ENCODE results near the gene SLC15A5.

The SLC15A5 gene

DNA sequence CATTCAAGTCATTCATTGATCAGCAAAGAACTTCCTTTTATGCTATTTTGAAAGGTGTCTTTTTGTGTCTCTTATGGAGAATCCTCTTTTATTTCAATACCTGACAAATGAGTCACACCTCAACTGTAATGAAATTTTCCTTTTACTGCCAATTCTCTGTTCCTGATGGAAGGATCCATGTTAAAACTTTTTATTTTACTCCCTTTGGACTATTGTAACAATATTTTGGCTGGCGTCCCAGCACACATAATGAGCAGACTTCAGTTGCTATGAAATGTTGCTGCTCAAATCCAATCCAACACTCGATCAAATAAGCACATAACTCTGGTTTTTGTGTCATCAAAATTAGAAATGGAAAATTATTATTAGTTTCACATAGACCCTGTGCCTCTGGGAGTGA is 21.9 kb upstream of the SLC15A5 start:
- Histone ChIP-seq H3K27me3 (ENCODE audit: control insufficient read depth in 1 of 2, insufficient read depth in 2 of 2, low read length in 2 of 2) (no peaks in the 10 kb centered on the region), H3K27ac (ENCODE audit: low read depth, low read length) (no peak overlapping the region), H3K4me3 (ENCODE audit: low read depth in 1 of 2, low read length in 2 of 2) (no peak overlapping the region), H3K9ac (ENCODE audit: low read length) (no peak overlapping the region), H3K4me1 (ENCODE audit: insufficient read depth, low read length) (peaks cover 8% of the 10 kb centered on the region), H3K9me3 (ENCODE audit: low read length) (no peaks in the 10 kb centered on the region), H3K36me3 (ENCODE audit: insufficient read depth, low read length) (no peaks in the 10 kb centered on the region)

DNA sequence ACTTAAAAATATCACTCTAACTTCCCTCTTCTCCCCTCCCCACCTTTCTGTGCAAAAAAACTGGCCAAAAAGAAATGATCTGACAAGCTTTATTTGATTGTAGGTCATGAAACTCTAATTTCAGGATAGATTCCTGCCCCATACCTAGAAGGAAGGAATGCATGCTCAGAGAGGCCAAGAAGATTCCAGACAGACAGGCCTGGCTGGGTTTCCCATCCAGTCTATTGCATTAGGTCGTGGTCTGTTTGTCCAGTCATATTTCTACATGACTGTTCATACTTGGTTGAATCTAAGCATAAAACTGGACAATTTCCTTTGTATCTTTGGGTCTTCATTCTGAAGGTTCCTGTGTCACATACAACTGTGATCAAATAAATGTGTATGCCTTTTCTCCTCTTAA is 20.0 kb upstream of the SLC15A5 start:
- Histone ChIP-seq H3K4me1 (ENCODE audit: insufficient read depth, low read length) (peaks cover 8% of the 10 kb centered on the region), H3K36me3 (ENCODE audit: insufficient read depth, low read length) (no peaks in the 10 kb centered on the region), H3K27ac (ENCODE audit: low read depth, low read length) (no peak overlapping the region), H3K27me3 (ENCODE audit: control insufficient read depth in 1 of 2, insufficient read depth in 2 of 2, low read length in 2 of 2) (no peaks in the 10 kb centered on the region), H3K4me3 (ENCODE audit: low read depth in 1 of 2, low read length in 2 of 2) (no peak overlapping the region), H3K9me3 (ENCODE audit: low read length) (no peaks in the 10 kb centered on the region), H3K9ac (ENCODE audit: low read length) (no peak overlapping the region)

DNA sequence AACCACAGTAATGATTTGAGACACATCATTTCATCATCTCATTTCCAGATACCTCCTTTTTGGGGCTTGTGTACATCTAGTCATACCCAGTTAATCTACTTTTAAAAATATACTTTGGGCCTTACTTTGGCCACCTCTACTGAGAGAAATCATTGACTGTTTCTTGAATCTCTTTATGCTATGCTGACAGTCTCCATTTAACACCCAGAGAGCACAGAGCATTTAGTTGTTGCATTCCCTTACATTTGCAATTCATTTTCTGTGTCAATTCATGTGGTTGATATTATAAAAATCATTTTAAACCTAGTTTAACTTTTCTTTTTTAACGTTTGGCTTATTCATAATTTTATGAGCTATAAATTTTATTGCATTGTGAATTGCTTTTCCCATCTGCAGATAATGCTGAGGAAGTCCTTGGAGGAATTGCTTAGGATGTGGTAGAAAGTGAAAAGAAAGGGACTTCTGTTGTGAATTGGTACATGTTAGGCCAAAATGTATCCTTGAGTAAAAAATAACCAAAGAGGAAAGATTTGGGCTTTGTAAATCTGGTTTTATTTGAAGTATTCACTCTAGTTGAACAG is 17.0 kb upstream of the SLC15A5 start:
- Histone ChIP-seq H3K4me3 (ENCODE audit: low read depth in 1 of 2, low read length in 2 of 2) (no peak overlapping the region), H3K36me3 (ENCODE audit: insufficient read depth, low read length) (no peaks in the 10 kb centered on the region), H3K27me3 (ENCODE audit: control insufficient read depth in 1 of 2, insufficient read depth in 2 of 2, low read length in 2 of 2) (no peaks in the 10 kb centered on the region), H3K9ac (ENCODE audit: low read length) (no peak overlapping the region), H3K27ac (ENCODE audit: low read depth, low read length) (no peak overlapping the region), H3K9me3 (ENCODE audit: low read length) (no peaks in the 10 kb centered on the region), H3K4me1 (ENCODE audit: insufficient read depth, low read length) (peaks cover 2% of the 10 kb centered on the region)

DNA sequence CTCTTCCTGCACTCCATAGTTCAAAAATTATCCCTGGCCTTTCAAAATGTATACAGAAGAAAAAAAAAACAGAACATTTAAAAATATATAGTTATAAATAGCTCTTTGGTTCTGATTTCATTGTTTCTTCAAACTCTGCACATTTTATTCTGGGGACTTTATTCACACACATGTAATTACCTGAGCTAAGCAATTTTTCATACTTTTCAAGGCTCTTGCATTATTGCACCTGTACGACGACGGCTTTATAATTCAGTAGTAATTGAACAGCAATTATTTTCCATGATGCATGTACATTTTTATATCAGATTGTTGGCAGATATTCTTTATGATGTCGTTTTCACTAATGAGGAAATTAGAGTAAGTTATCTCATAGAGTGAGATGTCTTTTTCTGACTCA is 13.5 kb upstream of the SLC15A5 start:
- H3K27me3 ChIP-seq (ENCODE audit: control insufficient read depth in 1 of 2, insufficient read depth in 2 of 2, low read length in 2 of 2) = no peaks in the 10 kb centered on the region
- no peak overlapping the region for H3K4me3 ChIP-seq (ENCODE audit: low read depth in 1 of 2, low read length in 2 of 2)
- H3K9me3 ChIP-seq (ENCODE audit: low read length) = no peaks in the 10 kb centered on the region
- no peaks in the 10 kb centered on the region for H3K4me1 ChIP-seq (ENCODE audit: insufficient read depth, low read length)
- H3K27ac ChIP-seq (ENCODE audit: low read depth, low read length) = no peak overlapping the region
- no peak overlapping the region for H3K9ac ChIP-seq (ENCODE audit: low read length)
- no peaks in the 10 kb centered on the region for H3K36me3 ChIP-seq (ENCODE audit: insufficient read depth, low read length)

DNA sequence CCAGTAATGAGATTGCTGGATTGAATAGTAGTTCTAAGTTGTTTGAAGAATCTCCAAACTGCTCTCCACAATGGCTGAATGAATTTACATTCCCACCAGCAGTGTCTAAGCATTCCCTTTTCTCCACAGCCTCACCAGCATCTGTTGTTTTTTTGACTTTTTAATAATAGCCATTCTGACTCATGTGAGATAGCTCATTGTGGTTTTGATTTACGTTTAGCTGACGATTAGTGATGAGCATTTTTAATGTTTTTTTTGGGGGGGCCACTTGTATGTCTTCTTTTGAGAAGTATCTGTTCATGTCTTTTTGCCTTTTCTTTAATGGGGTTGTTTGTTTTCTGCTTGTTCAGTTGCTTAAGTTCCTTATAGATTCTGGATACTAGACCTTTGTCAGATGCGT is 8.1 kb upstream of the SLC15A5 start:
- Histone ChIP-seq H3K4me3 (ENCODE audit: low read depth in 1 of 2, low read length in 2 of 2) (no peak overlapping the region), H3K9ac (ENCODE audit: low read length) (no peak overlapping the region), H3K9me3 (ENCODE audit: low read length) (no peaks in the 10 kb centered on the region), H3K27me3 (ENCODE audit: control insufficient read depth in 1 of 2, insufficient read depth in 2 of 2, low read length in 2 of 2) (no peaks in the 10 kb centered on the region), H3K4me1 (ENCODE audit: insufficient read depth, low read length) (no peaks in the 10 kb centered on the region), H3K36me3 (ENCODE audit: insufficient read depth, low read length) (no peaks in the 10 kb centered on the region), H3K27ac (ENCODE audit: low read depth, low read length) (no peak overlapping the region)

DNA sequence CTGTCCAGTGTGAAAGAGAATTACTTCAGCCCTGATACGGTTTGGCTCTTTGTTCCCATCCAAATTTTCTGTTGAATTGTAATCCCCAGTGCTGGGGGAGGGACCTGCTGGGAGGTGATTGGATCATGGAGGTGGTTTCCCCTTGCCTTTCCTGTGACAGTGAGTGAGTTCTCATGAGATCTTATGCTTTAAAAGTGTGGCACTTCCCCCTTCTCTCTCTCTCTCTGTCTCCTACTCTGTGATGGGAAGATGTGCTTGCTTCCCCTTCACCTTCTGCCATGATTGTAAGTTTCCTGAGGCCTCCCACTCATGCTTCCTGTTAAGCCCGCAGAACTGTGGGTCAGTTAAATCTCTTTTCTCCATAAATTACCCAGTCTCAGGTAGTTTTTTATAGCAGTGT is 5.5 kb upstream of the SLC15A5 start:
- no peak overlapping the region for H3K9ac ChIP-seq (ENCODE audit: low read length)

DNA sequence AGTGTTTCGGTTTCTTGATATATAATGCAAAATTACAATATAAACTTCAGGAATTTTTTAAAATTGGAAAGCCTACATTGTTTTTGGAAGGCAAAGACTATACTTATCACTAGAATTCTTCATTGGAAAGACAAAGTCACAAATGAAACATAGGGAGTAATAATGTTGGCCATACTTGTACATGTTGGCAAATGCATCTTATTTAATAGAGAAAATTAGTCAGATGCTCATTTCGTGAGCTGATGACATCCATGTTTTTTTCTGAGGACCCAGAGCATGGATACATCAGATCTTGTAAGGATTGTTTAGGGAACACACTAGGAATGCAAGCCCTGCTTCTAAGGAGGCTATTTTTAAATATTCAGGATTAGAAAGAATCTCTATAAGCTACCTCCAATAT is 4.6 kb upstream of the SLC15A5 start:
- H3K9ac ChIP-seq (ENCODE audit: low read length) = no peak overlapping the region
- no peaks in the 10 kb centered on the region for H3K27me3 ChIP-seq (ENCODE audit: control insufficient read depth in 1 of 2, insufficient read depth in 2 of 2, low read length in 2 of 2)
- H3K9me3 ChIP-seq (ENCODE audit: low read length) = no peaks in the 10 kb centered on the region
- H3K4me1 ChIP-seq (ENCODE audit: insufficient read depth, low read length) = no peaks in the 10 kb centered on the region
- H3K4me3 ChIP-seq (ENCODE audit: low read depth in 1 of 2, low read length in 2 of 2) = no peak overlapping the region
- H3K36me3 ChIP-seq (ENCODE audit: insufficient read depth, low read length) = no peaks in the 10 kb centered on the region
- H3K27ac ChIP-seq (ENCODE audit: low read depth, low read length) = no peak overlapping the region

More for the DNA sequence above, 5.5 kb upstream of the SLC15A5 start:
- no peak overlapping the region for H3K27ac ChIP-seq (ENCODE audit: low read depth, low read length)
- H3K4me3 ChIP-seq (ENCODE audit: low read depth in 1 of 2, low read length in 2 of 2) = no peak overlapping the region
- no peaks in the 10 kb centered on the region for H3K4me1 ChIP-seq (ENCODE audit: insufficient read depth, low read length)
- no peaks in the 10 kb centered on the region for H3K27me3 ChIP-seq (ENCODE audit: control insufficient read depth in 1 of 2, insufficient read depth in 2 of 2, low read length in 2 of 2)
- no peaks in the 10 kb centered on the region for H3K9me3 ChIP-seq (ENCODE audit: low read length)
- H3K36me3 ChIP-seq (ENCODE audit: insufficient read depth, low read length) = no peaks in the 10 kb centered on the region

DNA sequence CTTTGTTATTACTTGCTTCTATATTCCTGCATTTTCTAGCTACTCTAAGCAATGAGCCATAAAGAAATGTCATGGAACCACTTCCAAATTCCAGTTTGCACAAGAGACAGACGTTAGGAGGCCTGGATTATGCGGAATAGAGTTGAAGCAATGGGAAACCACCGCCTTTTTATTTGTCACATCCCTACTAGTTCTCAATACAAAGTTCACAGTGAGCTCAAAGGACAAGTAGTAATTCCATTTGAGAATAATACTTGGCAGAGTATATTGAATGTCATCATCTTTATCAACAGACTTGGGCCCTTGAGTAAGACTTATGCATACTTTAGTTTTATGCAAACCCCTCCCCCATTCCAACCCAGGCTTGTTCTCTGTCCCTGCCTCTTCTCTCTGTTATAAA is 3.7 kb upstream of the SLC15A5 start:
- H3K27me3 ChIP-seq (ENCODE audit: control insufficient read depth in 1 of 2, insufficient read depth in 2 of 2, low read length in 2 of 2) = no peaks in the 10 kb centered on the region
- no peaks in the 10 kb centered on the region for H3K4me1 ChIP-seq (ENCODE audit: insufficient read depth, low read length)
- H3K27ac ChIP-seq (ENCODE audit: low read depth, low read length) = no peak overlapping the region
- no peak overlapping the region for H3K9ac ChIP-seq (ENCODE audit: low read length)
- no peaks in the 10 kb centered on the region for H3K36me3 ChIP-seq (ENCODE audit: insufficient read depth, low read length)
- no peaks in the 10 kb centered on the region for H3K9me3 ChIP-seq (ENCODE audit: low read length)
- no peak overlapping the region for H3K4me3 ChIP-seq (ENCODE audit: low read depth in 1 of 2, low read length in 2 of 2)

DNA sequence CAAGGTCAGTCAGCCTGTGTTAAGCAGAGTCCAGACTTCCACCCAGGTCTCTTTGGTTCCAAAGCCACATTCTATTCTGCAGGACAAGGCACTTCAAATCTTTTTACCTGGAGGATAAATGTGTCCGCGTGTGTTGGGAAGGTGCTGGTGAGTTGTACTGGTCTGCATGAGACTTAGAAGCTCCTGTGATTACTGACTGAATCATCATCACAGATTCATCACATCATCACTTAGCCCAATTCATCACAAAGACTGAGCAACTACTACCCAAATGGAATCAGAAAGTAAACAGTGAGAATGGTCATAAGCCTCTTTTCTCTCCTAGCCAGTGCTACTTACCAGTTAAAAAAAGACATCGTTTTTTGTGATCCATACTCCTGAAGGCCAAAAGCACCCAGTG is 5.3 kb downstream of the SLC15A5 start:
- H3K4me1 ChIP-seq (ENCODE audit: insufficient read depth, low read length) = no peaks in the 10 kb centered on the region
- H3K27ac ChIP-seq (ENCODE audit: low read depth, low read length) = no peak overlapping the region
- H3K27me3 ChIP-seq (ENCODE audit: control insufficient read depth in 1 of 2, insufficient read depth in 2 of 2, low read length in 2 of 2) = no peaks in the 10 kb centered on the region
- no peaks in the 10 kb centered on the region for H3K9me3 ChIP-seq (ENCODE audit: low read length)
- H3K4me3 ChIP-seq (ENCODE audit: low read depth in 1 of 2, low read length in 2 of 2) = no peak overlapping the region
- no peaks in the 10 kb centered on the region for H3K36me3 ChIP-seq (ENCODE audit: insufficient read depth, low read length)
- no peak overlapping the region for H3K9ac ChIP-seq (ENCODE audit: low read length)

DNA sequence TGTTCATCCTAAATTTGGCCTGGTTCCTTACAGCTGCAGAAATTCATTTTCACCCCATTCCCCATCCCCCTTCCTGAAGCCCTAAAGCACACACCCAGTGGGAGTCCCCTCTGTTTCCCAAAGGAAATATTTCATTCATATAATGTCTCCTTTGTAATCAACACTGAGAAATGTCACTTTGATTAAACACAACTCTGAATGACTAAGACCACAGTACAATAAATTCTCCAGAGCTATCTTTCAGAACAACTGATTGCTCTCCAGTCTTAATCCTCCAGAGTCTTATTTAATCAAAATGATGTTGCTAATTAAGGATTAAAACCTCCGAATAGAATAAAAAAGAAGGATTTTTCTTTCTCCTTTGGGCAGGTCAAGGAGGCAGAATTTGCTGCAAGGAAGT is 6.4 kb downstream of the SLC15A5 start:
- Histone ChIP-seq H3K27me3 (ENCODE audit: control insufficient read depth in 1 of 2, insufficient read depth in 2 of 2, low read length in 2 of 2) (no peaks in the 10 kb centered on the region), H3K36me3 (ENCODE audit: insufficient read depth, low read length) (no peaks in the 10 kb centered on the region), H3K4me1 (ENCODE audit: insufficient read depth, low read length) (no peaks in the 10 kb centered on the region), H3K9ac (ENCODE audit: low read length) (no peak overlapping the region), H3K4me3 (ENCODE audit: low read depth in 1 of 2, low read length in 2 of 2) (no peak overlapping the region), H3K9me3 (ENCODE audit: low read length) (no peaks in the 10 kb centered on the region), H3K27ac (ENCODE audit: low read depth, low read length) (no peak overlapping the region)

DNA sequence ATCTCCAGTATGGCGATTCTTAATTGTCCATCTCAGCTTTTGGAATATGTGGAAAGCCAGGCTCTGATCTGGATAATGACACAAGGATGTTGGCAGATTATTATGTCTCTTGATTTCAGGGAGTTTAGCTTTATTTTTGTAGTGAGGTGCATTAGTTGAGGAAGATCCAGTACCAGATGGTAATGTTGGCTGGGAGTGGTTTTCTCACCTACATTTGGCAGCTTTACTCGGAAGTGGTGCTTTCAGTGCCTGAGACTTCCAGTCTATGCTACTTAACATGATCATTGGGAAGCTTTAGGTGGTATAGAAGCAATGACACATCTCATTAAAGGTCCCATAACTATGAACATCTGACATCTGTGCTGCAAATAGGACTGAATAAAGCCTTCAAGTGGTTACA is 7.5 kb downstream of the SLC15A5 start:
- Histone ChIP-seq H3K27ac (ENCODE audit: low read depth, low read length) (no peak overlapping the region), H3K9me3 (ENCODE audit: low read length) (no peaks in the 10 kb centered on the region), H3K4me3 (ENCODE audit: low read depth in 1 of 2, low read length in 2 of 2) (no peak overlapping the region)

DNA sequence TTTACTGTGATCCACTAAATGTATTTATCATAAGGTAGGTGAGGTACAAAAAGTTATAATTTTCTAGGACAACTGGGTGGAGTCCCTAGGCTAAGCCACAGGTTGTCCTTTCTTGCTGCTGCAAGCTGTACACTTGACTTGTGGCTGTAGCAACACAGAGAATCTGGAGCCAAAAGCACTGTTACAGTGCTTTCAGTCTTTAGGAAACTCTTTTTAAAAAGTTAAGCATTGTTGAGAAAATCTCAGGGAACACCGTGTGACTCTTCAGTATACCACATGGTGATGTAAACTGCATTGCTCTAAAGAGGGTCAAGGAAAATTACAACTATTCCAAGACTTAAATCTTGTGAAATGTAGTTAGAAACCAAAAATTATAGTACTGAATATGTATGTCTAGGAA is 11.4 kb downstream of the SLC15A5 start:
- Histone ChIP-seq H3K9ac (ENCODE audit: low read length) (no peak overlapping the region), H3K9me3 (ENCODE audit: low read length) (no peaks in the 10 kb centered on the region), H3K36me3 (ENCODE audit: insufficient read depth, low read length) (no peaks in the 10 kb centered on the region), H3K4me3 (ENCODE audit: low read depth in 1 of 2, low read length in 2 of 2) (no peak overlapping the region), H3K4me1 (ENCODE audit: insufficient read depth, low read length) (no peaks in the 10 kb centered on the region), H3K27ac (ENCODE audit: low read depth, low read length) (no peak overlapping the region), H3K27me3 (ENCODE audit: control insufficient read depth in 1 of 2, insufficient read depth in 2 of 2, low read length in 2 of 2) (no peaks in the 10 kb centered on the region)

More for the DNA sequence above, 7.5 kb downstream of the SLC15A5 start:
- H3K4me1 ChIP-seq (ENCODE audit: insufficient read depth, low read length) = no peaks in the 10 kb centered on the region
- no peak overlapping the region for H3K9ac ChIP-seq (ENCODE audit: low read length)
- no peaks in the 10 kb centered on the region for H3K27me3 ChIP-seq (ENCODE audit: control insufficient read depth in 1 of 2, insufficient read depth in 2 of 2, low read length in 2 of 2)
- H3K36me3 ChIP-seq (ENCODE audit: insufficient read depth, low read length) = no peaks in the 10 kb centered on the region
